Astrocyte of the hippocampus (primary cell): ENCODE measurements around the gene ABAT.
"Not testable (repeated sequence)": the region's sequence is repeated elsewhere in the genome, so short reads cannot be mapped to it uniquely, and the experiment has no call there.

ENCODE experiments used
- DNase-seq: peaks from one replicate; pipeline ENCODE4 v3.0.0; 2011; ENCODE audit warnings: low read depth, low spot score

Gene ABAT

DNA sequence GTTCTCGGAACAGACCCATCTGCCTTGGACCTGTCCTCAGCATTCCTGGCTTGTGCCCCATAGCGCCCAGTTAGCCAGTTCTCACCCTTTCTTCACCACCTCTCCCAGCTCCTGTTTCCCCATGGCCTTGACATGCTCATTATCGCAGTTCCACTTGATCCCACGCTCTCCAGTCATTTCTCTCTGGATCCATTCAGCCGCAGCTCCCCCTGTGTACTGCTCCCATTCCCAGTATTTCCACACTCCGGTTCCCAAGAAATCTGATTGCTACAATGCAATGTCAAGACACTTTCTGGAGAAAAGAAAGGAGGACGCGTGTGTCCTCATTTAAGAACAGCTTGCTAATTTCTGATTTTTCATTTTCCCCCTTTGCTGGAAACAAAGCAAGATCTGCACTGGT lies 67.7 kb downstream of the ABAT start:
- DNase-seq, result no peak

DNA sequence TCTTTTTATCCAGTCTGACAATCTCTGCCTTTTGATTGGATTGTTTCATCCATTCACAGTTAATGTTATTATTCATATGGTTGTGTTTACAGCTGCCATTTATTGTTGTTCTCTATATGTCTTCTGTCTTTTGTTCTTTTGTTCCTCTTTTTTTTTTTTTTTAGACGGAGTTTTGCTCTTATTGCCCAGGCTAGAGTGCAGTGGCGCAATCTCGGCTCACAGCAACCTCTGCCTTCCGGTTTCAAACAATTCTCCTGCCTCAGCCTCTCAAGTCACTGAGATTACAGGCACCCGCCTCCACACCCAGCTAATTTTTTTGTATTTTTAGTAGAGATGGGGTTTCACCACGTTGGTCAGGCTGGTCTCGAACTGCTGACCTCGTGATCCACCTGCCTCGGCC lies 74.5 kb downstream of the ABAT start:
- DNase-seq, result not testable (repeated sequence)

DNA sequence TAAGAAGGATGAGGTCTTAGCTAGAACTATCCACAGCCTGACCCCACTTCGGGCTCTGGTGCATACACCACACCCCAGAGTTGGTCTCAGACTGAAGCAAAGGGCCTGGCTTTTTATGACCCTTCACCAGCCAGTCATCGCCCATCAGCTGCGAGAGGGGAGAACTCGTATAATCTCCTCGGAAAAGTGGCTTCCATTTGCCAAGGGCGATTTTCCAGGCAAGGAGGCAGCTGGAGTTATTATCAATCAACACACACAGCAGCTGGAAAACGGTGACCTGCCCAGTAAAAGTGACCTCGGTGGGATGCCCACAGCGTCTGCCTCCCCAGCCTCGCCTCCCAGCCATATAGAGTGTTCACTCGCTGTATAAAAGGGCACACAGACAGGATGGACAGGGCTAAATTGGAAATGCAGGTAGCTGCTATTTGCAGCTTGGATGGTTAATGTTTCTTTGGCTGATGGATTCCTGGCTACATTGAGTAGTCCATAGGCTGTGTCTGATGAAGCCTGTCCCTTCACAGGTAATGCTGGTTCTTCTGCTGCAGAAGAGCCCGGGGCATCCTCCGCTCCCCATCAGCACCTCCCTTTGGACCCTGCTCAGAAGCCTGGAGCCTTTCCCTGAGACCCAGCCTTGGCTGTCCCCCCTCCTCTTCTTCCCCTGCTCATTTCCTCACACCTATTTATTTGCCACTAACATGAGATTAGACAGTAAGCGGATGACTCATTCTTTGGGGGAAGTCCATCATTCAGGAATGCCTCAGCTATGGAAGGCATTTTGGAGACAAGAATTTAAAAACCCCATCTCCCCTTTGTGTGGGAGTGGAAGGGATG lies 77.3 kb downstream of the ABAT start:
- peak; percentile 86 for DNase-seq

- DNase-seq, result no peak
These were observed 78.3 kb downstream of the ABAT start for GRCh38 chr16:8752706-8753105.

- DNase-seq, result no peak
These were observed 79.1 kb downstream of the ABAT start for GRCh38 chr16:8753416-8754054.

GRCh38 chr16:8756755-8757154 lies 82.3 kb downstream of the ABAT start:
- no peak for DNase-seq

- DNase-seq, result no peak
These were observed 83.6 kb downstream of the ABAT start for GRCh38 chr16:8758022-8758421.

DNA sequence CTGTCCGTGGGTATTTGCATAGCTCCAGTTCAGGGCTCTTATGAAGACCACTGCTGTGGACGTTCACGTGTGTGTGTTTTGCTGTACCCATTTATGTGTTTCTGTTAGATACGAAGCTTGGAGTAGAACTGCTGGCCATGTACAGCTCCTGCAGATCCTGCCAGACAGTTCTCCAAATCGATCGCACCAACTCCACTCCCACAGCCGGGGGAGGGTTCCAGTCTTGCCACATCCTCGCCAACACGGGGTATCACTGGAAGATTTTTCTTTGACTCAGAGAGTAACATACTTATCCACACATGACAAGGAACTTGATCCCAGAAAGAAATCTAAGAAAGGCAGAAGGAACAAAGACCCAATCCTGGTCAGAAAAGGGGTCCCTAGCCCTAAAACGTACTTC lies 85.6 kb downstream of the ABAT start:
- DNase-seq, result no peak

GRCh38 chr16:8761078-8761477 lies 86.7 kb downstream of the ABAT start:
- no peak for DNase-seq

- DNase-seq, result no peak
These were observed 87.8 kb downstream of the ABAT start for GRCh38 chr16:8762254-8762653.

GRCh38 chr16:8763083-8763482 lies 88.7 kb downstream of the ABAT start:
- no peak for DNase-seq

DNA sequence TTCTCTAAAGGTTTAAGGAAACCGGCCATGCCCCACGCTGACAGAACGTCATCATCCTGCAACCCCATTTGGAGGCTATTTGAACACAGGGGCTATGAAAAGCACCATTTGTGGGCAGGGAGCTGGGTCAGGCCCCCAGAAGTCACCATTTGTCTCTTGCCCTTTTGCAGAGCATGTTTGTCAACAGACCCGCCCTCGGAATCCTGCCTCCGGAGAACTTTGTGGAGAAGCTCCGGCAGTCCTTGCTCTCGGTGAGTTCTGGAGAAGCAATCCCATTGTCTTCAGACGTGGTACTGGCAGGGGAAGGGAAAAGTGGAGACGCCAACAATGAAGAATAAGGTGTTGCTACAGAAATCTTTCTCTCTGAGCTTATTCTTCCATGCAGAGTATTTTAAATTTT lies 89.5 kb downstream of the ABAT start:
- no peak for DNase-seq

DNA sequence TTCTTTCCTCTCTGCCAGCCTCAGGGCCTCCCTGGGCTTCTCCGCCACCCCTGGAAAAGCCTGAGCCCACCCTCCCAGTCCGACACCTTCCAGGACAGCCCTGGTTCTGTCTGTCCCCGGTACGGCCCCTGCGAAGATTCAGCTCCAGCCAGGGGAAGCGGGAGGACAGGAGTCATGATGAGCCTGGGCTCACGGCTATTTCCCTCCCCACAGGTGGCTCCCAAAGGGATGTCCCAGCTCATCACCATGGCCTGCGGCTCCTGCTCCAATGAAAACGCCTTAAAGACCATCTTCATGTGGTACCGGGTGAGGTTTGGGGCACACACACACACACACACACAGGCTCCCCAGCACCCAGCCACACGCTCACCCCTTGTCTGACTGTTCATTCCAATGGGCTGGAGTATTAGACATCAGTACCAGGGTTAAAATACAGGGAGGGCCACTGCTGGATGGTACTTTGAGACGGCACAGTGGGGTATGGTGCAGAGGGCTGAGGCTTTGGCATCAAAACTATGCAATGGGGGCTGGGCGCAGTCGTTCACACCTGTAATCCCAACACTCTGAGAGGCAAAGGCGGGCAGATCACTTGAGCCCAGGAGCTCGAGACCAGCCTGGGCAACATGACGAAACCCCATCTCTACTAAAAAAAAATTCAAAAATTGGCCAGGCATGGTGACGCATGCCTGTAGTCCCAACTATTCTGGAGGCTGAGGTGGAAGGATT lies 90.3 kb downstream of the ABAT start:
- no peak for DNase-seq

- DNase-seq, result no peak
These were observed 92.8 kb downstream of the ABAT start for GRCh38 chr16:8767176-8767575.

GRCh38 chr16:8768283-8768682 lies 93.9 kb downstream of the ABAT start:
- DNase-seq, result no peak

DNA sequence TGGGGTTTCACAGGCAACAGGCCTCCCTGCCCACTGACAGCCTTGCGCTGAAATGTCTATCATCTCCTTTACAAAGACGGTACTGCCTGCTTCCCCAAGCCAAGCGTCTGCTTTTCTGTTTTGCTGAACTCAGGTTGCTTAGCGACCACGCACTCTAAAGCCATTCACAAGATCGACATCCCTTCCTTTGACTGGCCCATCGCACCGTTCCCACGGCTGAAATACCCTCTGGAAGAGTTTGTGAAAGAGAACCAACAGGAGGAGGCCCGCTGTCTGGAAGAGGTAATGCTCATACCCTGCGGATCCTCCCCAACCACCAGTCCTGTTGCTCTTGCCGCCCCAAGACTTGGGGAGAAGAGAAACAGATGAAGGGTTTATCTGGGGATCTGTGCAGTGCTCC lies 94.3 kb downstream of the ABAT start:
- peak; percentile 45 for DNase-seq

DNA sequence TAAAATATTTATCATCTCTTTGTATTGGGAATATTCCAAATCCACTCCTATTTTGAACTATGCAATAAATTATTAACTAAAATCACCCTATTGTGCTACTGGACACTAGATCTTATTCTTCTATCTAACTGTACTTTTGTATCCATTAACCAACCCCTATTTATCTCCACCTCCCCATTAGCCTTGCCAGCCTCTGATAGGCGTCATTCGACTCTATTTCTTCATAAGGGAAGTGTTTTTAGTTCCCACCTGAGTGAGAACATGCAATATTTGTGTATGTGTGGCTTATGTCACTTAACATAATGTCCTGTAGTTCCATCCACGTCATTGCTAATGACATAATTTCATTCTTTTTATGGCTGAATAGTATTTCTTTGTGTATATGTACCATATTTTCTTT lies 99.1 kb downstream of the ABAT start:
- no peak for DNase-seq

DNA sequence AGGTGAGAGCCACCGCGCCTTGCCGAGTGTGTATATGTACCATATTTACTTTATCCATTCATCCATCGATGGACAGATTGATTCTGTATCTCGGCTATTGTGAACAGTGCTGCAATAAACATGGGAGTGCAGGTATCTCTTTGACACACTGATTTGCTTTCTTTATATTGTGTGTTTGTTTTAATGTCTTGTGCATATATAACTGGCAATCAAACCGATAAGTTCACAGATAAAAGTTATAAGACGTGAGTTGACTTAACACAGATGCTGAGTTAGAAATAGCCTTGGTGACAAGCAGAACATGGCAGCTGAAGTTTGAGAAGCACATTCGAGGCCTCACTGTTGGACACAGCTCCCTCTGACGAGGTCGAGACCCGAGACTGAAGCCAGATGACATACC lies 99.8 kb downstream of the ABAT start:
- no peak for DNase-seq

- no peak for DNase-seq
These were observed 100.9 kb downstream of the ABAT start for GRCh38 chr16:8775359-8775758.

DNA sequence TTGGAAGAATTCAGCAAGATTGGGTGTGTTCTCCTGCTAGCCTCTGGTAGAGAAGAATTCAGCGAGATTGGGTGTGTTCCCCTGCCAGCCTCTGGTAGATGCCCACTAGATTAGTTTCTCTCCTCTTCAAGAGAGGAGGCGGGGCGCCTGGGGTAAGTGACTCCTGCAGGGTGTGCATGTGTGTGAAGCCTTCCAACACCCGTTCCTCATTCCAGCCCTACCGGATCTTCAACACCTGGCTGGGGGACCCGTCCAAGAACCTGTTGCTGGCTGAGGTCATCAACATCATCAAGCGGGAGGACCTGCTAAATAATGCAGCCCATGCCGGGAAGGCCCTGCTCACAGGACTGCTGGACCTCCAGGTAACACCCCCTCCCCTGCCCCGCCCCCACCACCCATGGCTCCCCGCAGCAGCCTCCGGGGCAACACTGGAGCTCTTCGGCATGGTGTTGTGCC lies 101.7 kb downstream of the ABAT start:
- no peak for DNase-seq

- DNase-seq, result no peak
These were observed 102.8 kb downstream of the ABAT start for GRCh38 chr16:8777217-8777616.

DNA sequence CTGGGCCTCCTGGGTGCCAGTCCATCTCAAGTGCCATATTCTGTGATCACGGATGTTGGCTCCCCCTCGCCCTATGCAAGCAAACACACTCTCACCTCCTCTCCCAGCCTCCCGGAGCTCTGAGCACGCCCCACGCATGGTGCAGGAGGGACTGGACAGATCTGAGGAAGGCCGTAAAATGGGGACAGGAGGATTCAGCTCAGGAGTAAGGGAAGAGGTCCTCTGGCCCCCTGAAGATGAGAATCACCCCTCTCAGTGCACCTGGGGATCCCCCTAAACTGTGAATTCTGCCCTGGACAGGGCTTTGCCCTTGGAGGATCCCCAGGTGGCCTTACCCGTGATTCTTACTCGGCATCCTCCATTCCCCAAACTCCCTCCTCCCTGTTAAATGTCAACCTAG lies 107.4 kb downstream of the ABAT start:
- no peak for DNase-seq

- DNase-seq, result no peak
These were observed 108.3 kb downstream of the ABAT start for GRCh38 chr16:8782673-8783072.
